Fibroblast of upper back skin (primary cell): ENCODE measurements around the gene FAM124B.

Experiments
- DNase-seq: peaks from one replicate; pipeline ENCODE4 v3.0.0-alpha.2; 2013

FAM124B gene, protein sequence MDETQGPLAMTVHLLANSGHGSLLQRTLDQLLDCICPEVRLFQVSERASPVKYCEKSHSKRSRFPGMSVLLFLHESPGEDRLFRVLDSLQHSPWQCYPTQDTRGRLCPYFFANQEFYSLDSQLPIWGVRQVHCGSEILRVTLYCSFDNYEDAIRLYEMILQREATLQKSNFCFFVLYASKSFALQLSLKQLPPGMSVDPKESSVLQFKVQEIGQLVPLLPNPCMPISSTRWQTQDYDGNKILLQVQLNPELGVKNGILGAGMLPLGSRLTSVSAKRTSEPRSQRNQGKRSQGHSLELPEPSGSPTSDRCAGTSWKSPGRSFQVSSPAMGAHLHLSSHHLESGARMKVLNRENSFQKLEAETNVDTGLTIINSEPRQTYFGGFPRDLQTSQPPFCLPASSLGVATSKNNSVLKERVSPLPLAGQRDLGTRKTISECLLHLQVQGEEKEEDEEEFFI

DNA sequence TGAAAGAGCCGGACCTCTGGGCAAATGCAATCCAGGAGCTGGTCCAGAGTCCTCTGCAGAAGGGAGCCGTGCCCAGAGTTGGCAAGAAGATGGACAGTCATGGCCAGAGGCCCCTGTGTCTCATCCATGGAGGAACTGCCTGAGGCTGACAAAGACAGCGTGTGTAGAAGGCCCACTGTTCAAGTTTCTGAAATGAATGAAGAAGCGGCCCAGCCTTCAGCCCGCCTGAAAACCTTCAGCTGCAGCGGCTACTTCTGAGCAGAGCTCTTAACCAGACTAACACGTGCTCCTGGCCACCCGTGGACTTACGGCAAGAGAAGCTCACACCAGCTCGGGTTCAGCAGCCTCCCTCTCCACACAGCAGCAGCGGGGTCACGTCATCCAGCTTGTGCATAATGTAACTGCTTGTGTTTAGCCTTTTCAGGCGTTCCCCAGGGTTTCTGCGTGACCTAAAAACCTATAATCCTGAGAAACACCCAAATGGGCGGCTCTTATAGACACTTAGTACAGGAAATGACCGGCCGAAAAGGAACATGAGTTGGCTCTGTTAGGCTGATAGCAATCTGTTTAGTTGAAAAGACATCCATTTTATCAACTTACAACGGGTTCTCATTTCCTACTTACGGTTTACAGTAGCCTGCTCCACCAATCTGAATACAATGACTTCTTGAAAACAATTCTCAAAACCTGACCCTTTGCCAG is at the start of gene FAM124B:
FAM124B (minus strand) TSS at position 467 of the 702 bp plus-strand sequence; CDS start at position 128, 339 bp downstream.
- peak; percentile 7 for DNase-seq

- DNase-seq, result peak; percentile 26
Measured at GRCh38 chr2:224449212-224450147, 47.6 kb upstream of the FAM124B start.

DNA sequence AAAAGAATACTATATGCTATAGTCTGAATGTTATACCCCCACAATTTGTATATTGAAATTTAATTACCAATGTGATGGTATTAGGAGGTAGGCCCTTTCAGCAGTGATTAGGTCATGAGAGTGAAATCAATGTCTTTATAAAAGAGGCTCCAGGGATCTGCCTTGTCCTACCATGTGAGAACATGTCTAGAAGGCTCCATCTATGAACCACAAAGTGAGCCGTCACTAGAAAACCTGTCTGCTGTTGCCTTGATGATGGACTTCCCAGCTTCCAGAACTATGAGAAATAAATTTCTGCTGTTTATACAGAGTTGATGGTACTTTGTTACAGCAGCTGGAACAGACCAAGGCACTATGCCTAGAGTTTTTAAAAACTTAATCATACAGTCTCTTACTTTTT is 46.3 kb upstream of the FAM124B start:
- no peak for DNase-seq

- DNase-seq, result no peak
Measured at GRCh38 chr2:224444783-224445182, 42.9 kb upstream of the FAM124B start.

DNA sequence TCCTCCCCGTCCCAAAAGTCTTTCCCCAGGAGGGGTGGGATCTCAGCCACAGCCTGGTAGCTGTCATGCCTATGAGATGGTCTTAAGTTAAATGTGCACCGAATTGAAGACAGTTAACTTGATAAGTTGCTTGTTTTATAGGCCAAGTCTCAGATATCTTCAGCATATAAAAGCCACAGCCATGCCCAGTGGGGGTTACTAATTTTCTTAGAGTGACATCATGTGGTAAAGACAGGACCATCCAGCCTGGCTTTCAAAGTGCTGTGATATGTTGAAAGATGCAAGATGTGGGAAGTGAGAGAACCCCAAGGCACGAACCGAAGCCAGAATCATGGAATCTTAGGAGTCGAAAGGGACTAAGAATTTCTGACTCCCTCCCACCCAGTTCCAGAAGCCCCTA is 42.1 kb upstream of the FAM124B start:
- DNase-seq, result peak; percentile 69

DNA sequence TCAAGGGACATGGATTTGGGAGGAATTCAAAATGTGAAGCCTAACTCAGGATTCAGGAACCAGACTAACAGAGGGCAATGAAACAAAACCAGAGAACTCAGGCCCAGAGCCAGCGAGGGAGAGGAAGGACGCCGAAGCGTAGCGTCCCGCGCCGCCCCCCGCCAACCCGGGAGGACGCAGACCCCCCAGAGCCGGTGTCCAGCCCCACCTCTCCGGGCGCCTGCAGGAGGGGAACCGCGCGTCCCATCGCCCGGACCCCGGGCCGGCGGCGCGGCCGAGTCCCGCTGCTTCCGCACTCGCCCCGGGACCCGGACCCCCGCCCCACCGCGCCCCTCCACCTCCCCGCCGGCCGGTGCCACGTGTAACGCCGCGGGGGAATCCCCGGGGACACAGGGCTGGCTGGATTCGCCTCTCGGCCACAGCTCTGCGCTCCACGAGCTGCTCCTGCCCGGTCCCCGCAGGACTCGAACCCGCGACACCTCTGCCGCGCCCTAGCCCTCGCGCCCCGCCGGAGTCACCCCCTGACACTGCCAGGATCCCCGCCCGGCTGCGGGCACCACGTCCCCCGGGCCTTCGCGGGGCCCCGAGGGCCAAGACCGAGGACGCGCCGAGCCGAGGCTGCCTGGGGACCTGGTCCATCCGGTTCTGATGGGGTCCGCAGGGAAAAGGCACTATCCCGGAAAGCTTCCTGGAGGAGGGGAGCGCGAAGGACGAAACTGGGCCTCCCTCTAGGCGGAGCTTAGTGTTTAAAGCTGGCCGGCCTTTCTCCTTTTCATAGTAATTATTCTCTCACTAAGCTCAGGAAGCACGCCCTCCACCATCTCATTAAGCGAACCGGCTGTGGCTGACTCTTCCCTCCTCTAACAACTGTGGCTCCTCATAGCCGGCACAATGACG is 40.4 kb upstream of the FAM124B start:
- peak; percentile 21 for DNase-seq

DNA sequence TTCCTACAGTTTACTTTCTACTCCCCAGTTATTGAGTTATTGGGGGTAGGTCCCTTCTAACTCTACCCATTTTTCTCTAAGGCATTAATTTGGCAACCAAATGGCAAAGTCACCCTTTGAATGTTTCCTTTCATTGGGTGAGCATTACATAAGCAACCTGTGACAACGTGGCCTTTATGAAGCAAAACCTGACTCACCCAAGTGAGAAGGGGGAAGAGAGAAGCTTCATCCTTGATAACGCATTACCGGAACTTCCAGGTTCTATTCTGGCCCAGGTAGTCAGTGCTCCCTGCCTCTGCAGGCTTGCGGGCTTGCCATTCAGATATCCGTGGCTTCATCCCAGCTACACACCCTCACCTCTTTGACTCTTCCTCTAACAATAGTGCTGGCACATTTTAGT is 39.1 kb upstream of the FAM124B start:
- no peak for DNase-seq

DNA sequence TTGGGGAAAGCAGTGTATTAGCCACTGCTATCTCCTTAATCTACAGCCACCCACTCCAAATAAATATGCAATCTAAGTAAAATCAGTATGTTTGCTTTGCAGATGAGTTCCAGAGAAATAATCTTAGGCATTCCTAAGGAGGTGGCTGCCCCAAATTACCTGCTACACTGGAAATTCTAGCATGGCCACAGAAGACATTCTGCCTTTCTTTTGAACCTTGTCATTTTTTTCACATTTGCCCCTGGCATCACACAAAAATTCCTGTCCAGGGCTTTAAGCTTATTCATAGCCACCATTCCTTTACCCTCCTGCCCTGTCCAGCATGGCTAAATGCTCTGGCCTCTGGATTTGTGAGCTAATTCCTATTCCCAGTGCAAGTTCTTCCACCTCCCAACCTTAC is 36.8 kb upstream of the FAM124B start:
- no peak for DNase-seq

DNA sequence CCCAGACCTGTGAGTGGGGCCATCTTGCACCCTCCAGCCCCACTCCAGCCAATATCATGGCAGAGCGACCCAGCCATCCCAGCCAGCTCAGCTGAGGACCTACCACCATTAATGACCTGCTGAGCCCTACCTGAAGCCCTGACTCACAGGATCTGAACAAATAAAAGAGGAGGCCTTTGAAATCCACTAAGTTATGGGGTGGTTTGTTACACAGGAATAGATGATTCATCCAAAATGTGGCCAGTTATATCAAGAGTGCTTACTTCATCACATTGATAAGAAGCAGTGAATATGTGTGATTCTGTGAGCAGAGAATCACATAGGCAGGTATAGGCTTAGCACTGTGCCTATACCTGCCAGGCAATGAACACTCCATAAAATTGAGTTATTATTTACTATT is 34.7 kb upstream of the FAM124B start:
- DNase-seq, result no peak

GRCh38 chr2:224434618-224435017 is 32.7 kb upstream of the FAM124B start:
- DNase-seq, result no peak

- DNase-seq, result no peak
Measured at GRCh38 chr2:224433442-224433841, 31.5 kb upstream of the FAM124B start.

DNA sequence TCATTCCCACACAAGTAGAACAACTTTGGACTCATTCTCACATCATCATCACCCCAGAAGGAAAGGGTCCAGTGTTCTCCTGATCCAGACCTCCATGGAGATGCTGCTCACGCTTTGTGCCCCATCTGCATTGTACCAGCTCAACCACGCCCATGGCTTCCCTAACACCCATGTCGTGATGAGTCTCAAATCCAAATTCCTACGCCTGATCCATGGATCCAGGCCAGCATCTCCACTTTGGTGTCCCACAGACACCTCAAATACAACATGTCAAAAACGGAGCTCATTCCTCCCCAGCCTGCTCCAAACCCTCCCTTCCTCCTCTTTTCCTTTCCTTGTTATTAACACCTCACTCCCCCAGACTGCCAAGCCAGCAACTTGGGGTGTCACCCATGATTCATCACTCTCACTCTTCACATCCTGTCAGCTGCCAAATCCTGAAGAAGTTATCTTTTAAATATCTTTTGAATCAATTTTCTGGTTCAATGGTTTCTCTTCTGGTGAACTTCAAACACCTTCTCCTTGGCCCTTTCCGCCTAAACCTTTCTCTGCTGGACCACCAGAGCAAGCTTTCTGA is 30.2 kb upstream of the FAM124B start:
- no peak for DNase-seq

DNA sequence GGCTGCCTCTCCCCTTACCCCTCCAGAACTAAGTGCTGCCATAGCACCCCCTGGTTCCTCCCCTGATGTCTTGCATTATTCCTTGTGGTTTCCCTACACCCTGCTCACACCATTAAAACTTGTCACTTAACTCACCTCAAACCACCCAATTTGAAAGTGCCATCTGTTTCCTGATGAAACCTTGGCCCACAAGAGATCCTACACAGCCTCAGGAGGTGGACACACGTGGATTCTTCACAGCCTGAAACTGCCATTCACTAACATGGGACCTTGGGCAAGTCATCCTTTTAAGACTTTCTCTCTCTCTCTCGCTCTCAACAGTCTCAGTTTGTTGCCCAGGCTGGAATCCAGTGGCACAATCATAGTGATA is 27.5 kb upstream of the FAM124B start:
- DNase-seq, result no peak

GRCh38 chr2:224428787-224429440 is 27.0 kb upstream of the FAM124B start:
- no peak for DNase-seq

- DNase-seq, result no peak
Measured at GRCh38 chr2:224427471-224427870, 25.6 kb upstream of the FAM124B start.

- no peak for DNase-seq
Measured at GRCh38 chr2:224426656-224427055, 24.7 kb upstream of the FAM124B start.

GRCh38 chr2:224421065-224421464 is 19.2 kb upstream of the FAM124B start:
- DNase-seq, result no peak

GRCh38 chr2:224417947-224418346 is 16.0 kb upstream of the FAM124B start:
- DNase-seq, result no peak

DNA sequence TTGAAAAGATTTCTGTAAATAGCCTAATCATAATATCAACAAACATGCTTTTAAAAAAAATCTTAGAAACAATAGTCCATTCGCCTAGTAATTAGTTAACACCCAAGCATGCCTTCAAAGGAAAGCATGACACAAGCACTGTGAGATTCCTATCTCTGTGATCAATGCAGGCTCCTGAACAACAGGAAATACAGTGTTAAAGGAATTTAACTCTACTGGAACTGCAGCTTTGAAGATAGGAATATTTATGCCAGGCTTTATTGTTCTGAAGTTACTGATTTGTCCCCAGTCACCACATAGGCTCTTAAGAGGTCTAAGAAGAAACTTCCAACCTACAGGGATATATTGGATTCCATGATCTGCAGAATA is 15.4 kb upstream of the FAM124B start:
- no peak for DNase-seq

- DNase-seq, result no peak
Measured at GRCh38 chr2:224416656-224417360, 14.9 kb upstream of the FAM124B start.

- DNase-seq, result no peak
Measured at GRCh38 chr2:224413381-224413780, 11.5 kb upstream of the FAM124B start.
